CD4-positive, alpha-beta T cell (primary cell): ENCODE measurements around the gene TFEC. TPM values are rescaled to one million over a fixed set of nuclear protein-coding genes. Genes with fewer than 3 reads are reported as not detected.

ENCODE experiments used
- ATAC-seq: fragments of 200-7000 bp; cut with Tn5 transposase; one replicate; pipeline ENCODE4 v1.10.0; 2022; ENCODE audit warnings: mild to moderate bottlenecking; ENCODE audit not compliant: poor library complexity
- CTCF ChIA-PET: fragments of 350-600 bp; sonication (Branson Sonifier 250); formaldehyde crosslinking; loops from one replicate; lab custom pipeline; 2021; ENCODE audit warnings: antibody characterized with exemption, inconsistent platforms; lab: Charles Lee
- POLR2A ChIA-PET: fragments of 350-600 bp; sonication (Branson Sonifier 250); formaldehyde crosslinking; loops from one replicate; lab custom pipeline; 2021; ENCODE audit warnings: antibody characterized with exemption, inconsistent platforms; lab: Charles Lee
- DNase-seq, 14 experiments: peaks; one replicate each; pipeline ENCODE4 v3.0.0-alpha.2; 2013 to 2020; ENCODE audit warnings: mixed read lengths in 2 of 14
- H3K27ac ChIP-seq, 2 donors: one replicate each; pipeline versions ENCODE4 v1.5.1 to v1.7.0; 2013; ENCODE audit warnings: low read length in 2 of 2, low read depth in 1 of 2, mild to moderate bottlenecking in 1 of 2
- H3K27me3 ChIP-seq, 2 experiments: 1 replicate in 1 of 2; 2 replicates in 1 of 2; pipeline versions ENCODE4 v1.6.1 to v1.7.0; 2013; ENCODE audit warnings: low read length in 2 of 2, control low read depth in 1 of 2, mild to moderate bottlenecking in 1 of 2, moderate library complexity in 1 of 2; ENCODE audit not compliant: insufficient read depth in 2 of 2, control insufficient read depth in 1 of 2
- H3K36me3 ChIP-seq: one replicate; pipeline ENCODE4 v1.6.1; 2013; ENCODE audit warnings: low read length, control low read depth; ENCODE audit not compliant: insufficient read depth
- H3K4me1 ChIP-seq: one replicate; pipeline ENCODE4 v1.6.1; 2013; ENCODE audit warnings: low read length, control low read depth; ENCODE audit not compliant: insufficient read depth
- H3K4me3 ChIP-seq: one replicate; pipeline ENCODE4 v1.5.1; 2013; ENCODE audit warnings: mild to moderate bottlenecking, low read length, moderate library complexity
- H3K9me3 ChIP-seq, 2 experiments: 1 replicate in 1 of 2; 2 replicates in 1 of 2; pipeline versions ENCODE4 v1.6.1 to v1.7.0; 2013; ENCODE audit warnings: low read length in 2 of 2, mild to moderate bottlenecking in 2 of 2, control low read depth in 1 of 2, moderate library complexity in 1 of 2; ENCODE audit not compliant: control insufficient read depth in 1 of 2, insufficient read depth in 1 of 2
- H3K27ac Mint-ChIP-seq: one replicate; pipeline ENCODE4 v1.8.0; 2020; ENCODE audit warnings: mixed read lengths
- H3K27me3 Mint-ChIP-seq: one replicate; pipeline ENCODE4 v1.8.0; 2021; ENCODE audit warnings: mixed read lengths
- H3K36me3 Mint-ChIP-seq: one replicate; pipeline ENCODE4 v1.8.0; 2021; ENCODE audit warnings: low read depth, mixed read lengths
- H3K4me1 Mint-ChIP-seq: one replicate; pipeline ENCODE4 v1.8.0; 2021; ENCODE audit warnings: low read depth, mixed read lengths
- H3K4me3 Mint-ChIP-seq: one replicate; pipeline ENCODE4 v1.8.0; 2020; ENCODE audit warnings: mild to moderate bottlenecking, mixed read lengths
- H3K9me3 Mint-ChIP-seq: one replicate; pipeline ENCODE4 v1.8.0; 2020; ENCODE audit warnings: mixed read lengths
- CTCF ChIP-seq: fragments of 200-600 bp; IDR thresholded peaks from one replicate; pipeline ENCODE4 v1.8.0; 2022; ENCODE audit warnings: antibody characterized with exemption, mild to moderate bottlenecking
- intact Hi-C, 2 experiments: fragments of 100-400 bp; cut with DNase I in 1 of 2; cut with micrococcal nuclease in 1 of 2; formaldehyde crosslinking; loops; one replicate each; pipeline versions ENCODE4 v1.15.1 to v1.9.0; 2023 to 2025; cut with DNase I, micrococcal nuclease
- total RNA-seq, 174 experiments: library from RNA in 2 of 174; stranded (reverse) in 2 of 174; gene quantifications; one replicate each; pipeline ENCODE4 v1.2.3 and lab custom pipeline; 2021 to 2026

The TFEC gene
- total RNA-seq, 2 experiments from 2014 or later: not detected

- H3K27ac ChIP-seq: no peak overlapping the region
- no peak for TF ChIP-seq CTCF
- intact Hi-C loops: no loop called here
- Mint-ChIP-seq H3K36me3 (no peaks in the 10 kb centered on the region), H3K27ac (no peak overlapping the region), H3K4me3 (no peak overlapping the region), H3K9me3 (peaks cover 11% of the 10 kb centered on the region), H3K4me1 (no peaks in the 10 kb centered on the region), H3K27me3 (no peaks in the 10 kb centered on the region)
- ATAC-seq (no peak), DNase-seq (no peak)
- ChIA-PET CTCF (no interaction called here), POLR2A (no interaction called here)
- H3K4me1 ChIP-seq: no peaks in the 10 kb centered on the region
- H3K9me3 ChIP-seq: peaks cover 0 to 8% of the 10 kb centered on the region in 2 experiments
- H3K4me3 ChIP-seq: no peak overlapping the region
- no peaks in the 10 kb centered on the region for H3K36me3 ChIP-seq
- H3K27me3 ChIP-seq: no peaks in the 10 kb centered on the region
Observed at GRCh38 chr7:115889669-115889984, 140.9 kb downstream of the TFEC start.

GRCh38 chr7:115888981-115889668 is 141.4 kb downstream of the TFEC start:
- DNase-seq (no peak), ATAC-seq (no peak)
- Mint-ChIP-seq H3K9me3 (peaks cover 11% of the 10 kb centered on the region), H3K27ac (no peak overlapping the region), H3K36me3 (no peaks in the 10 kb centered on the region), H3K27me3 (no peaks in the 10 kb centered on the region), H3K4me3 (no peak overlapping the region), H3K4me1 (no peaks in the 10 kb centered on the region)
- intact Hi-C loops: no loop called here
- ChIA-PET POLR2A (no interaction called here), CTCF (no interaction called here)
- H3K36me3 ChIP-seq: no peaks in the 10 kb centered on the region
- no peaks in the 10 kb centered on the region for H3K27me3 ChIP-seq
- TF ChIP-seq CTCF: no peak
- no peaks in the 10 kb centered on the region for H3K4me1 ChIP-seq
- peaks cover 0 to 8% of the 10 kb centered on the region in 2 experiments for H3K9me3 ChIP-seq
- no peak overlapping the region for H3K27ac ChIP-seq
- no peak overlapping the region for H3K4me3 ChIP-seq

GRCh38 chr7:115885550-115885949 is 145.0 kb downstream of the TFEC start:
- CTCF ChIA-PET: no interaction called here
- H3K27me3 ChIP-seq: no peaks in the 10 kb centered on the region
- Mint-ChIP-seq H3K4me1 (no peaks in the 10 kb centered on the region), H3K27ac (no peak overlapping the region), H3K4me3 (no peak overlapping the region), H3K9me3 (peaks cover 11% of the 10 kb centered on the region), H3K27me3 (no peaks in the 10 kb centered on the region), H3K36me3 (no peaks in the 10 kb centered on the region)
- no peak for DNase-seq
- no peak overlapping the region for H3K4me3 ChIP-seq
- ATAC-seq: no peak
- H3K9me3 ChIP-seq: peaks cover 0 to 8% of the 10 kb centered on the region in 2 experiments
- POLR2A ChIA-PET: no interaction called here
- intact Hi-C loops: no loop called here
- H3K27ac ChIP-seq: no peak overlapping the region
- no peak for TF ChIP-seq CTCF
- H3K36me3 ChIP-seq: no peaks in the 10 kb centered on the region
- no peaks in the 10 kb centered on the region for H3K4me1 ChIP-seq

Other genes starting within 250 kb of the TFEC start
- 100 to 1,000 TPM; 114 to 120 TPM for gene TES, start 179.8 kb upstream of the TFEC start, total RNA-seq